Liver (tissue), 9 donors: ENCODE results near the gene MCMBP. TPM values are rescaled to one million over a fixed set of nuclear protein-coding genes. Genes with fewer than 3 reads are reported as not detected.

Experiments
- DNase-seq: peaks from one replicate; pipeline ENCODE4 v3.0.0-alpha.2; 2017; ENCODE audit warnings: low spot score
- H3K27ac ChIP-seq, 2 donors: one replicate each; pipeline ENCODE4 v1.7.0; 2013; ENCODE audit warnings: inconsistent platforms in 2 of 2, low read length in 2 of 2, control low read depth in 1 of 2, low read depth in 1 of 2, mild to moderate bottlenecking in 1 of 2
- H3K27me3 ChIP-seq, 4 donors: one replicate each; pipeline versions ENCODE4 v1.6.1 to v1.7.0; 2013; ENCODE audit warnings: low read length in 3 of 4, inconsistent platforms in 1 of 4, mild to moderate bottlenecking in 1 of 4, moderate library complexity in 1 of 4; ENCODE audit not compliant: control insufficient read depth in 4 of 4, insufficient read depth in 4 of 4
- H3K36me3 ChIP-seq, 4 donors: one replicate each; pipeline versions ENCODE4 v1.6.1 to v1.7.0; 2013; ENCODE audit warnings: low read length in 3 of 4, mild to moderate bottlenecking in 3 of 4, low read depth in 1 of 4, moderate library complexity in 1 of 4; ENCODE audit not compliant: control insufficient read depth in 4 of 4, insufficient read depth in 3 of 4
- H3K4me1 ChIP-seq, 4 donors: one replicate each; pipeline versions ENCODE4 v1.6.1 to v1.7.0; 2013; ENCODE audit warnings: low read length in 3 of 4, mild to moderate bottlenecking in 3 of 4, moderate library complexity in 1 of 4; ENCODE audit not compliant: control insufficient read depth in 4 of 4, insufficient read depth in 4 of 4
- H3K4me3 ChIP-seq, 3 donors: one replicate each; pipeline versions ENCODE4 v1.6.1 to v1.7.0; 2013; ENCODE audit warnings: low read length in 3 of 3, control low read depth in 1 of 3, low read depth in 1 of 3, mild to moderate bottlenecking in 1 of 3
- H3K9ac ChIP-seq, 2 donors: one replicate each; pipeline ENCODE4 v1.7.0; 2013; ENCODE audit warnings: low read length in 2 of 2, mild to moderate bottlenecking in 2 of 2, moderate library complexity in 2 of 2, control low read depth in 1 of 2, low read depth in 1 of 2
- H3K9me3 ChIP-seq, 4 donors: one replicate each; pipeline versions ENCODE4 v1.6.1 to v1.7.0; 2013; ENCODE audit warnings: low read length in 3 of 4; ENCODE audit not compliant: control insufficient read depth in 4 of 4
- ATF3 ChIP-seq: IDR thresholded peaks from 2 replicates; pipeline ENCODE4 v1.6.1; 2016; ENCODE audit warnings: antibody characterized with exemption
- CTCF ChIP-seq: fragments of 150-350 bp; IDR thresholded peaks from 2 replicates; pipeline ENCODE4 v1.5.1; 2017; ENCODE audit warnings: improper control_type of control experiment, low read depth, low read length; ENCODE audit not compliant: missing input control
- EGR1 ChIP-seq, 2 donors: IDR thresholded peaks; 2 replicates each; pipeline ENCODE4 v1.6.1; 2016 to 2018; ENCODE audit warnings: antibody characterized with exemption in 2 of 2, low read depth in 2 of 2
- FOXA1 ChIP-seq: IDR thresholded peaks from 2 replicates; pipeline ENCODE4 v1.6.1; 2016; ENCODE audit warnings: antibody characterized with exemption
- GABPA ChIP-seq, 2 donors: IDR thresholded peaks in 1 of 2; conservative IDR thresholded peaks in 1 of 2; 2 replicates each; pipeline ENCODE4 v1.6.1; 2016; ENCODE audit warnings: antibody characterized with exemption in 2 of 2, mild to moderate bottlenecking in 1 of 2, moderate library complexity in 1 of 2
- HNF4G ChIP-seq: IDR thresholded peaks from 2 replicates; pipeline ENCODE4 v1.6.1; 2016; ENCODE audit warnings: antibody characterized with exemption
- MAX ChIP-seq: IDR thresholded peaks from 2 replicates; pipeline ENCODE4 v1.6.1; 2016; ENCODE audit warnings: antibody characterized with exemption
- NR2F2 ChIP-seq: IDR thresholded peaks from 2 replicates; pipeline ENCODE4 v1.6.1; 2016; ENCODE audit warnings: antibody characterized with exemption
- REST ChIP-seq: IDR thresholded peaks from 2 replicates; pipeline ENCODE4 v1.6.1; 2016; ENCODE audit warnings: antibody characterized with exemption, mild to moderate bottlenecking
- RXRA ChIP-seq, 2 donors: IDR thresholded peaks; 2 replicates each; pipeline ENCODE4 v1.6.1; 2017 to 2018; ENCODE audit warnings: antibody characterized with exemption in 2 of 2, mild to moderate bottlenecking in 1 of 2
- SP1 ChIP-seq: IDR thresholded peaks from 2 replicates; pipeline ENCODE4 v1.6.1; 2018; ENCODE audit warnings: antibody characterized with exemption, mild to moderate bottlenecking
- TAF1 ChIP-seq: conservative IDR thresholded peaks from 2 replicates; pipeline ENCODE4 v1.6.1; 2016; ENCODE audit warnings: antibody characterized with exemption, mild to moderate bottlenecking
- YY1 ChIP-seq: IDR thresholded peaks from 2 replicates; pipeline ENCODE4 v1.6.1; 2016; ENCODE audit warnings: antibody characterized with exemption, mild to moderate bottlenecking
- ZBTB33 ChIP-seq: IDR thresholded peaks from 2 replicates; pipeline ENCODE4 v1.6.1; 2016; ENCODE audit warnings: antibody characterized with exemption
- WGBS: extraction: QIAGEN DNeasy Blood & Tissue Kit; methylation state at CpG from one replicate; pipeline ENCODE4 v1.1.7; 2013; 5-methylcytosine and 5-hydroxymethylcytosine counted together
- polyA plus RNA-seq, 2 donors: library from polyadenylated mRNA; stranded (reverse) in 1 of 2; unstranded in 1 of 2; fragments of 200-250 nt in 1 of 2; fragments of >200 nt in 1 of 2; fragmentation: Nextera tagmentation in 1 of 2; extraction: Ambion mirVana in 1 of 2; gene quantifications; one replicate each; pipeline versions ENCODE4 v1.2.1 to v1.2.3, GENCODE V29; 2013 to 2015
- total RNA-seq, 2 donors: library from RNA; depleted of rRNA; stranded (reverse); fragments of >200 nt; gene quantifications; one replicate each; pipeline ENCODE4 v1.2.3, GENCODE V29; 2014
- donor health status: healthy.
- donor health status: healthy.
- donor health status: healthy.
- donor health status: healthy.
- donor health status: healthy.

Gene MCMBP
- total and polyA plus RNA-seq, 4 donors = 6.1 to 23.2 (median 17.3) TPM

GRCh38 chr10:119818889-119819270 is 53.8 kb downstream of the MCMBP start:
- H3K27ac ChIP-seq = no peak overlapping the region

GRCh38 chr10:119817991-119818888 is 54.4 kb downstream of the MCMBP start:
- Histone ChIP-seq H3K4me3 (peak overlapping the region in 1 of 3 donors; percentile 1), H3K9me3 (no peaks in the 10 kb centered on the region), H3K36me3 (peaks cover 0 to 2% (median 0%) of the 10 kb centered on the region in 4 donors), H3K9ac (no peak overlapping the region), H3K4me1 (no peaks in the 10 kb centered on the region), H3K27ac (no peak overlapping the region), H3K27me3 (no peaks in the 10 kb centered on the region)
- TF ChIP-seq REST (peak; percentile 89), NR2F2 (peak; percentile 37), HNF4G (no peak), GABPA (IDR thresholded peaks at IDR 0.05 in 1 of 2, conservative IDR thresholded peaks at IDR 0.05 in 1 of 2) (peak in 1 of 2 donors; percentile 11)
- 62% methylated on average over 84 of the region's 84 CpGs for WGBS
- DNase-seq = peak; percentile 76

More at GRCh38 chr10:119818889-119819270, 53.8 kb downstream of the MCMBP start:
- Histone ChIP-seq H3K9ac (no peak overlapping the region), H3K4me1 (no peaks in the 10 kb centered on the region), H3K9me3 (no peaks in the 10 kb centered on the region), H3K27me3 (no peaks in the 10 kb centered on the region), H3K4me3 (no peak overlapping the region), H3K36me3 (peaks cover 0 to 2% (median 0%) of the 10 kb centered on the region in 4 donors)
- WGBS = 59% methylated on average over 10 of the region's 10 CpGs
- no peak for DNase-seq
- no peak for TF ChIP-seq GABPA (IDR thresholded peaks at IDR 0.05 in 1 of 2, conservative IDR thresholded peaks at IDR 0.05 in 1 of 2)
- no peak for TF ChIP-seq FOXA1

- H3K4me3 ChIP-seq = no peak overlapping the region
- no peak for TF ChIP-seq YY1
- no peak for TF ChIP-seq EGR1 (IDR thresholded peaks at IDR 0.05; ENCODE audit: low read depth in 2 of 2)
- TF ChIP-seq REST = no peak
- TF ChIP-seq ATF3 = no peak
- TF ChIP-seq SP1 = no peak
- TF ChIP-seq ZBTB33 = no peak
- TF ChIP-seq GABPA (IDR thresholded peaks at IDR 0.05 in 1 of 2, conservative IDR thresholded peaks at IDR 0.05 in 1 of 2) = no peak
- no peak for TF ChIP-seq MAX
- TF ChIP-seq FOXA1 = no peak
- TF ChIP-seq TAF1 = no peak
- no peak for TF ChIP-seq CTCF
- no peak for TF ChIP-seq RXRA (IDR thresholded peaks at IDR 0.05)
- TF ChIP-seq HNF4G = no peak
Observed at GRCh38 chr10:119815671-119816070, 57.0 kb downstream of the MCMBP start.

More at GRCh38 chr10:119815671-119816070, 57.0 kb downstream of the MCMBP start:
- 96% methylated on average over 7 of the region's 7 CpGs for WGBS
- Histone ChIP-seq H3K9me3 (no peaks in the 10 kb centered on the region), H3K27me3 (no peaks in the 10 kb centered on the region), H3K9ac (no peak overlapping the region), H3K27ac (no peak overlapping the region), H3K36me3 (peaks cover 0 to 2% (median 0%) of the 10 kb centered on the region in 4 donors), H3K4me1 (no peaks in the 10 kb centered on the region)
- DNase-seq = no peak
